HepG2 (cell line): ENCODE measurements around the gene FAAP100. TPM values are rescaled to one million over a fixed set of nuclear protein-coding genes. Genes with fewer than 3 reads are reported as not detected.

Source experiments
- CREM ChIP-seq, 2 experiments: sonication (generic) in 1 of 2; formaldehyde crosslinking in 1 of 2; IDR thresholded peaks; 2 replicates each; pipeline versions ENCODE4 v1.4.0 to v1.6.1; 2016 to 2020; ENCODE audit warnings: antibody characterized with exemption in 1 of 2, mild to moderate bottlenecking in 1 of 2, missing genetic modification reagents in 1 of 2
- FIP1L1 ChIP-seq: fragments of 200-400 bp; formaldehyde crosslinking; IDR thresholded peaks from 2 replicates; pipeline ENCODE4 v1.6.1; 2018; ENCODE audit warnings: low read depth, mild to moderate bottlenecking, low read length, moderate library complexity, borderline replicate concordance; ENCODE audit not compliant: insufficient read depth
- FOXA3 ChIP-seq: IDR thresholded peaks from 2 replicates; pipeline ENCODE4 v1.6.1; 2016; ENCODE audit warnings: missing genetic modification reagents, missing compliant biosample characterization
- HHEX ChIP-seq: IDR thresholded peaks from 2 replicates; pipeline ENCODE4 v1.6.1; 2016; ENCODE audit warnings: control low read depth
- MEIS1 ChIP-seq: sonication (generic); formaldehyde crosslinking; IDR thresholded peaks from 2 replicates; pipeline ENCODE4 v1.9.0; 2021; ENCODE audit warnings: mild to moderate bottlenecking, missing genetic modification reagents, moderate library complexity, borderline replicate concordance
- PHF21A ChIP-seq: sonication (generic); formaldehyde crosslinking; IDR thresholded peaks from 2 replicates; pipeline ENCODE4 v1.5.0; 2020; ENCODE audit warnings: mild to moderate bottlenecking, missing genetic modification reagents
- SAP130 ChIP-seq: IDR thresholded peaks from 2 replicates; pipeline ENCODE4 v1.6.1; 2016; ENCODE audit warnings: low read depth
- SOX5 ChIP-seq: IDR thresholded peaks from 2 replicates; pipeline ENCODE4 v1.6.1; 2016; ENCODE audit warnings: borderline replicate concordance
- SP5 ChIP-seq: IDR thresholded peaks from 2 replicates; pipeline ENCODE4 v1.6.1; 2016; ENCODE audit warnings: low read depth, borderline replicate concordance
- TBX3 ChIP-seq: fragments of 450-650 bp; IDR thresholded peaks from 2 replicates; pipeline ENCODE4 v1.6.1; 2017; ENCODE audit warnings: antibody characterized with exemption, mild to moderate bottlenecking, inconsistent platforms, borderline replicate concordance
- THAP11 ChIP-seq: IDR thresholded peaks from 2 replicates; pipeline ENCODE4 v1.6.1; 2016; ENCODE audit warnings: missing biosample characterization, missing genetic modification reagents
- ZNF263 ChIP-seq: sonication (generic); formaldehyde crosslinking; IDR thresholded peaks from 2 replicates; pipeline ENCODE4 v1.4.0; 2020; ENCODE audit warnings: missing genetic modification reagents
- ZNF326 ChIP-seq: sonication (generic); formaldehyde crosslinking; IDR thresholded peaks from 2 replicates; pipeline ENCODE4 v1.4.0; 2020; ENCODE audit warnings: missing genetic modification reagents, borderline replicate concordance
- ZNF382 ChIP-seq: sonication (generic); formaldehyde crosslinking; IDR thresholded peaks from 2 replicates; pipeline ENCODE4 v1.5.0; 2020; ENCODE audit warnings: missing genetic modification reagents, mild to moderate bottlenecking, borderline replicate concordance
- ZSCAN22 ChIP-seq: sonication (generic); formaldehyde crosslinking; IDR thresholded peaks from 2 replicates; pipeline ENCODE4 v1.4.0; 2020; ENCODE audit warnings: mild to moderate bottlenecking, missing genetic modification reagents
- polyA plus RNA-seq, 8 experiments: library from polyadenylated mRNA; depleted of rRNA in 3 of 8; stranded (reverse) in 7 of 8; unstranded in 1 of 8; fragments of >200 nt; fragmentation: Illumina TruSeq in 4 of 8; extraction: Trizol in 4 of 8; gene quantifications; 2 replicates each; pipeline versions ENCODE4 v1.2.1 to v1.2.3, GENCODE V29; 2011 to 2016; ENCODE audit warnings: low read depth in 4 of 8, missing spikeins in 1 of 8, mixed read lengths in 1 of 8; ENCODE audit not compliant: insufficient read depth in 1 of 8
- total RNA-seq, 5 experiments: library from RNA; depleted of rRNA; stranded (reverse); fragments of >200 nt; fragmentation: Illumina TruSeq; extraction: Trizol; gene quantifications; 2 replicates each; pipeline ENCODE4 v1.2.3, GENCODE V29; 2016; ENCODE audit warnings: low read depth in 1 of 5
- TF ChIP-seq, protein P1 (sequence below): sonication (generic); formaldehyde crosslinking; IDR thresholded peaks from 2 replicates; pipeline ENCODE4 v1.4.0; 2020; ENCODE audit warnings: missing genetic modification reagents
- TF ChIP-seq, protein P2 (sequence below): IDR thresholded peaks from 2 replicates; pipeline ENCODE4 v1.6.1; 2016; ENCODE audit warnings: low read depth, missing genetic modification reagents, missing compliant biosample characterization
- TF ChIP-seq, protein P3 (sequence below): sonication (generic); formaldehyde crosslinking; conservative IDR thresholded peaks from 2 replicates; pipeline ENCODE4 v1.4.0; 2020; ENCODE audit warnings: mild to moderate bottlenecking, missing genetic modification reagents, moderate library complexity

Gene FAAP100
- total and polyA plus RNA-seq, 2 of the 13 experiments (the other 11 are each of a cell fraction or from before 2014, with no cell fraction given): 7.6 to 20.8 TPM

DNA sequence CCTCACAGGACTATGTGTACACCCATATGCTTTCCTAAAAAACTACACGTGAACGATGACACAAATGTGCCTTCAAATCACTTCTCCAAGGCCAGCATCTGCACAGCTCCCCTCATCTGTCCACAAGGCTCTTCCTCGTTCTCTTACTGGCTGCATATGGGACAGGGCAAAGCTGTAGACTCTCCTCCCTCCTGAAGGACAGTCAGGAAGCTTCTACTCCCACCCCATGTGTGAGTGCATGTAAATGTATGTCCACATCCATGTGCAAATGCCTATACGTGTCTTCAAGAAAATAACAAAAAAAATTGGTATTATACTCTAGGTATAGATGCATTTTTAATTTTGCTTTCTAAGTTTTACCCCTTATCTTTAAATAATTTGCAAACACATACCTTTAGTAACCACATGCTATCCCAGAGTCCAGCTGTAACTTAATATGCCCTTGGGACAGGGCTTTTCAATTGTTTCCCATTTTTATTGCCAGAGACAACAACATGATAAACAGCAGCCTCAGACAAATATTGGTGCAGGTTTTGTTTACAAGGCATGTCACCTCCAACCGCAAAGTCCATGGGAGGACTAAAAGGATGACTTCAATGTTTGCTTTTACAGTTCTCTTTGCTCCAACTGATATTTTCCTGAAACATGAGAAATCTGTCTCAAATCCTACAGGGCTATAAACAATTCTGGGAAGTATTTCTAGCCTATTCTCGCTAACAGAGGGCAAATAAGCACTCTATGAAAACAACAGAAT is 31.6 kb upstream of the FAAP100 start (continued):
- TF ChIP-seq, protein P1, sequence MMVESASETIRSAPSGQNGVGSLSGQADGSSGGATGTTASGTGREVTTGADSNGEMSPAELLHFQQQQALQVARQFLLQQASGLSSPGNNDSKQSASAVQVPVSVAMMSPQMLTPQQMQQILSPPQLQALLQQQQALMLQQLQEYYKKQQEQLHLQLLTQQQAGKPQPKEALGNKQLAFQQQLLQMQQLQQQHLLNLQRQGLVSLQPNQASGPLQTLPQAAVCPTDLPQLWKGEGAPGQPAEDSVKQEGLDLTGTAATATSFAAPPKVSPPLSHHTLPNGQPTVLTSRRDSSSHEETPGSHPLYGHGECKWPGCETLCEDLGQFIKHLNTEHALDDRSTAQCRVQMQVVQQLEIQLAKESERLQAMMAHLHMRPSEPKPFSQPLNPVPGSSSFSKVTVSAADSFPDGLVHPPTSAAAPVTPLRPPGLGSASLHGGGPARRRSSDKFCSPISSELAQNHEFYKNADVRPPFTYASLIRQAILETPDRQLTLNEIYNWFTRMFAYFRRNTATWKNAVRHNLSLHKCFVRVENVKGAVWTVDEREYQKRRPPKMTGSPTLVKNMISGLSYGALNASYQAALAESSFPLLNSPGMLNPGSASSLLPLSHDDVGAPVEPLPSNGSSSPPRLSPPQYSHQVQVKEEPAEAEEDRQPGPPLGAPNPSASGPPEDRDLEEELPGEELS: peak; percentile 93
- TF ChIP-seq PHF21A: 0 out of 2 replicates have a peak, but pooled peaks have one; percentile 24
- 0 out of 2 replicates have a peak, but pooled peaks have one; percentile 49 for TF ChIP-seq MEIS1 (CRISPR knock-in tag)
- TF ChIP-seq ZNF326 (CRISPR knock-in tag): no peak
- TF ChIP-seq CREM (IDR thresholded peaks at IDR 0.05): 0 out of 2 replicates have a peak, but pooled peaks have one; percentile 21
- TF ChIP-seq CREM (CRISPR knock-in tag; IDR thresholded peaks at IDR 0.05): no peak
- TF ChIP-seq FIP1L1: no peak
- peak; percentile 84 for TF ChIP-seq FOXA3
- TF ChIP-seq ZSCAN22: no peak
- peak; percentile 93 for TF ChIP-seq HHEX (CRISPR knock-in tag)
- TF ChIP-seq ZNF382 (CRISPR knock-in tag): no peak
- 0 out of 2 replicates have a peak, but pooled peaks have one; percentile 17 for TF ChIP-seq THAP11 (CRISPR knock-in tag)
- peak; percentile 89; the same call in 1 of the 2 replicates for TF ChIP-seq TBX3
- TF ChIP-seq SP5 (CRISPR knock-in tag): peak; percentile 37; the same call in 1 of the 2 replicates
- TF ChIP-seq, protein P2, sequence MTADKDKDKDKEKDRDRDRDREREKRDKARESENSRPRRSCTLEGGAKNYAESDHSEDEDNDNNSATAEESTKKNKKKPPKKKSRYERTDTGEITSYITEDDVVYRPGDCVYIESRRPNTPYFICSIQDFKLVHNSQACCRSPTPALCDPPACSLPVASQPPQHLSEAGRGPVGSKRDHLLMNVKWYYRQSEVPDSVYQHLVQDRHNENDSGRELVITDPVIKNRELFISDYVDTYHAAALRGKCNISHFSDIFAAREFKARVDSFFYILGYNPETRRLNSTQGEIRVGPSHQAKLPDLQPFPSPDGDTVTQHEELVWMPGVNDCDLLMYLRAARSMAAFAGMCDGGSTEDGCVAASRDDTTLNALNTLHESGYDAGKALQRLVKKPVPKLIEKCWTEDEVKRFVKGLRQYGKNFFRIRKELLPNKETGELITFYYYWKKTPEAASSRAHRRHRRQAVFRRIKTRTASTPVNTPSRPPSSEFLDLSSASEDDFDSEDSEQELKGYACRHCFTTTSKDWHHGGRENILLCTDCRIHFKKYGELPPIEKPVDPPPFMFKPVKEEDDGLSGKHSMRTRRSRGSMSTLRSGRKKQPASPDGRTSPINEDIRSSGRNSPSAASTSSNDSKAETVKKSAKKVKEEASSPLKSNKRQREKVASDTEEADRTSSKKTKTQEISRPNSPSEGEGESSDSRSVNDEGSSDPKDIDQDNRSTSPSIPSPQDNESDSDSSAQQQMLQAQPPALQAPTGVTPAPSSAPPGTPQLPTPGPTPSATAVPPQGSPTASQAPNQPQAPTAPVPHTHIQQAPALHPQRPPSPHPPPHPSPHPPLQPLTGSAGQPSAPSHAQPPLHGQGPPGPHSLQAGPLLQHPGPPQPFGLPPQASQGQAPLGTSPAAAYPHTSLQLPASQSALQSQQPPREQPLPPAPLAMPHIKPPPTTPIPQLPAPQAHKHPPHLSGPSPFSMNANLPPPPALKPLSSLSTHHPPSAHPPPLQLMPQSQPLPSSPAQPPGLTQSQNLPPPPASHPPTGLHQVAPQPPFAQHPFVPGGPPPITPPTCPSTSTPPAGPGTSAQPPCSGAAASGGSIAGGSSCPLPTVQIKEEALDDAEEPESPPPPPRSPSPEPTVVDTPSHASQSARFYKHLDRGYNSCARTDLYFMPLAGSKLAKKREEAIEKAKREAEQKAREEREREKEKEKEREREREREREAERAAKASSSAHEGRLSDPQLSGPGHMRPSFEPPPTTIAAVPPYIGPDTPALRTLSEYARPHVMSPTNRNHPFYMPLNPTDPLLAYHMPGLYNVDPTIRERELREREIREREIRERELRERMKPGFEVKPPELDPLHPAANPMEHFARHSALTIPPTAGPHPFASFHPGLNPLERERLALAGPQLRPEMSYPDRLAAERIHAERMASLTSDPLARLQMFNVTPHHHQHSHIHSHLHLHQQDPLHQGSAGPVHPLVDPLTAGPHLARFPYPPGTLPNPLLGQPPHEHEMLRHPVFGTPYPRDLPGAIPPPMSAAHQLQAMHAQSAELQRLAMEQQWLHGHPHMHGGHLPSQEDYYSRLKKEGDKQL (CRISPR knock-in tag): 0 out of 2 replicates have a peak, but pooled peaks have one; percentile 33
- peak; percentile 95 for TF ChIP-seq ZNF263
- TF ChIP-seq, protein P3, sequence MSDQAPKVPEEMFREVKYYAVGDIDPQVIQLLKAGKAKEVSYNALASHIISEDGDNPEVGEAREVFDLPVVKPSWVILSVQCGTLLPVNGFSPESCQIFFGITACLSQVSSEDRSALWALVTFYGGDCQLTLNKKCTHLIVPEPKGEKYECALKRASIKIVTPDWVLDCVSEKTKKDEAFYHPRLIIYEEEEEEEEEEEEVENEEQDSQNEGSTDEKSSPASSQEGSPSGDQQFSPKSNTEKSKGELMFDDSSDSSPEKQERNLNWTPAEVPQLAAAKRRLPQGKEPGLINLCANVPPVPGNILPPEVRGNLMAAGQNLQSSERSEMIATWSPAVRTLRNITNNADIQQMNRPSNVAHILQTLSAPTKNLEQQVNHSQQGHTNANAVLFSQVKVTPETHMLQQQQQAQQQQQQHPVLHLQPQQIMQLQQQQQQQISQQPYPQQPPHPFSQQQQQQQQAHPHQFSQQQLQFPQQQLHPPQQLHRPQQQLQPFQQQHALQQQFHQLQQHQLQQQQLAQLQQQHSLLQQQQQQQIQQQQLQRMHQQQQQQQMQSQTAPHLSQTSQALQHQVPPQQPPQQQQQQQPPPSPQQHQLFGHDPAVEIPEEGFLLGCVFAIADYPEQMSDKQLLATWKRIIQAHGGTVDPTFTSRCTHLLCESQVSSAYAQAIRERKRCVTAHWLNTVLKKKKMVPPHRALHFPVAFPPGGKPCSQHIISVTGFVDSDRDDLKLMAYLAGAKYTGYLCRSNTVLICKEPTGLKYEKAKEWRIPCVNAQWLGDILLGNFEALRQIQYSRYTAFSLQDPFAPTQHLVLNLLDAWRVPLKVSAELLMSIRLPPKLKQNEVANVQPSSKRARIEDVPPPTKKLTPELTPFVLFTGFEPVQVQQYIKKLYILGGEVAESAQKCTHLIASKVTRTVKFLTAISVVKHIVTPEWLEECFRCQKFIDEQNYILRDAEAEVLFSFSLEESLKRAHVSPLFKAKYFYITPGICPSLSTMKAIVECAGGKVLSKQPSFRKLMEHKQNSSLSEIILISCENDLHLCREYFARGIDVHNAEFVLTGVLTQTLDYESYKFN (CRISPR knock-in tag): peak; percentile 80
- TF ChIP-seq SOX5 (CRISPR knock-in tag): peak; percentile 85; the same call in 1 of the 2 replicates
- peak; percentile 63; the same call in 1 of the 2 replicates for TF ChIP-seq SAP130 (CRISPR knock-in tag)
